HCT116 (cell line): ENCODE measurements around the gene SYNDIG1. TPM values are rescaled to one million over a fixed set of nuclear protein-coding genes. Genes with fewer than 3 reads are reported as not detected.

ENCODE experiments used
- ATAC-seq: fragments of 200-7000 bp; cut with Tn5 transposase; 2 replicates; pipeline ENCODE4 v1.9.1; 2020; ENCODE audit warnings: mild to moderate bottlenecking, moderate library complexity
- BruUV-seq: library from RNA; stranded (reverse); fragments of 400-500 nt; replicated peaks from 2 replicates; lab custom pipeline; 2021; lab: Mats Ljungman, UMichigan
- CTCF ChIA-PET: fragments of 300-600 bp; sonication (Branson Sonifier 250); formaldehyde crosslinking; loops from one replicate; lab custom pipeline; 2021; ENCODE audit warnings: antibody characterized with exemption; lab: Charles Lee
- POLR2A ChIA-PET: fragments of 300-600, 350-600 bp; sonication (Branson Sonifier 250); formaldehyde crosslinking; loops from one replicate; lab custom pipeline; 2021; ENCODE audit warnings: antibody characterized with exemption; lab: Charles Lee
- RAD21 ChIA-PET, 2 experiments: fragments of 300-600 bp; sonication (Branson Sonifier 250); formaldehyde crosslinking; loops; one replicate each; lab custom pipeline; 2023; ENCODE audit warnings: low total read pairs in 2 of 2; ENCODE audit not compliant: uncharacterized antibody in 2 of 2, unreplicated experiment in 2 of 2, low non-redundant PET in 1 of 2; lab: Charles Lee
- DNase-seq: peaks from one replicate; pipeline ENCODE4 v3.0.0-alpha.2; 2010; ENCODE audit warnings: low read depth, low spot score
- H2AFZ ChIP-seq: fragments of 200-600 bp; shearing (Covaris generic), sonication (generic); 2 replicates; pipeline ENCODE4 v1.6.1; 2017; ENCODE audit warnings: low read depth, mixed run types, mixed read lengths, antibody characterized with exemption, low read length; ENCODE audit not compliant: poor library complexity, severe bottlenecking
- H3K27ac ChIP-seq: 2 replicates; pipeline ENCODE4 v1.5.1; 2012; ENCODE audit warnings: low read depth, low read length
- H3K27me3 ChIP-seq: fragments of 200-600 bp; sonication (generic); 2 replicates; pipeline ENCODE4 v1.6.1; 2016; ENCODE audit warnings: mixed run types, low read length, mixed read lengths; ENCODE audit not compliant: insufficient read depth
- H3K36me3 ChIP-seq, 2 experiments: fragments of 200-500 bp in 1 of 2; fragments of 200-600 bp in 1 of 2; sonication (Bioruptor generic) in 1 of 2; sonication (generic) in 1 of 2; 2 replicates each; pipeline versions ENCODE4 v1.5.1 to v1.6.1; 2014 to 2016; ENCODE audit warnings: low read length in 2 of 2, inconsistent platforms in 1 of 2, mixed read lengths in 1 of 2, mixed run types in 1 of 2; ENCODE audit not compliant: insufficient read depth in 2 of 2, control insufficient read depth in 1 of 2
- H3K4me1 ChIP-seq, 2 experiments: fragments of 200-600 bp in 1 of 2; sonication (generic) in 1 of 2; 2 replicates each; pipeline versions ENCODE4 v1.5.1 to v1.6.1; 2012 to 2017; ENCODE audit warnings: low read length in 2 of 2, inconsistent platforms in 1 of 2, mild to moderate bottlenecking in 1 of 2, mixed read lengths in 1 of 2, mixed run types in 1 of 2, moderate library complexity in 1 of 2; ENCODE audit not compliant: insufficient read depth in 2 of 2, control insufficient read depth in 1 of 2
- H3K4me2 ChIP-seq: fragments of 200-600 bp; sonication (generic); 2 replicates; pipeline ENCODE4 v1.6.1; 2017; ENCODE audit warnings: mixed run types, low read length, mixed read lengths
- H3K4me3 ChIP-seq, 2 experiments: fragments of 200-600 bp in 1 of 2; sonication (generic) in 1 of 2; replicated peaks in 1 of 2; 2 replicates each; pipeline ENCODE4 v1.5.1; 2011 to 2016; ENCODE audit warnings: low read length in 2 of 2, control low read depth in 1 of 2, low read depth in 1 of 2, mild to moderate bottlenecking in 1 of 2, mixed read lengths in 1 of 2, mixed run types in 1 of 2
- H3K79me2 ChIP-seq: fragments of 200-600 bp; sonication (generic); 2 replicates; pipeline ENCODE4 v1.6.1; 2017; ENCODE audit warnings: mild to moderate bottlenecking, mixed run types, low read length, moderate library complexity, mixed read lengths; ENCODE audit not compliant: insufficient read depth
- H3K9ac ChIP-seq: fragments of 200-600 bp; sonication (generic); 2 replicates; pipeline ENCODE4 v1.6.1; 2016; ENCODE audit warnings: low read length, mixed read lengths
- H3K9me2 ChIP-seq: fragments of 200-600 bp; sonication (generic), shearing (Covaris generic); 2 replicates; pipeline ENCODE4 v1.6.1; 2017; ENCODE audit warnings: mixed run types, mild to moderate bottlenecking, moderate library complexity; ENCODE audit not compliant: insufficient read depth
- H3K9me3 ChIP-seq, 2 experiments: fragments of 200-500 bp in 1 of 2; fragments of 200-600 bp in 1 of 2; sonication (Bioruptor generic) in 1 of 2; sonication (generic) in 1 of 2; 2 replicates each; pipeline ENCODE4 v1.6.1; 2014 to 2017; ENCODE audit warnings: low read length in 2 of 2, mixed read lengths in 2 of 2, inconsistent platforms in 1 of 2, low read depth in 1 of 2, mild to moderate bottlenecking in 1 of 2, mixed run types in 1 of 2, moderate library complexity in 1 of 2; ENCODE audit not compliant: control insufficient read depth in 1 of 2, insufficient read depth in 1 of 2
- H4K20me1 ChIP-seq: fragments of 200-600 bp; sonication (generic), shearing (Covaris generic); 2 replicates; pipeline ENCODE4 v1.6.1; 2017; ENCODE audit warnings: mixed run types, mild to moderate bottlenecking, moderate library complexity; ENCODE audit not compliant: insufficient read depth
- CBX3 ChIP-seq: IDR thresholded peaks from 2 replicates; pipeline ENCODE4 v1.6.1; 2012; ENCODE audit warnings: low read depth
- CEBPB ChIP-seq: IDR thresholded peaks from 2 replicates; pipeline ENCODE4 v1.6.1; 2012; ENCODE audit warnings: low read depth
- ELF1 ChIP-seq: IDR thresholded peaks from 2 replicates; pipeline ENCODE4 v1.6.1; 2012; ENCODE audit warnings: low read depth, borderline replicate concordance
- EZH2phosphoT487 ChIP-seq: fragments of 200-600 bp; IDR thresholded peaks from 2 replicates; pipeline ENCODE4 v1.6.1; 2018; ENCODE audit warnings: antibody characterized with exemption, borderline replicate concordance
- MAX ChIP-seq: IDR thresholded peaks from 2 replicates; pipeline ENCODE4 v1.6.1; 2012
- POLR2AphosphoS5 ChIP-seq: IDR thresholded peaks from 2 replicates; pipeline ENCODE4 v1.6.1; 2011; ENCODE audit warnings: mild to moderate bottlenecking, low read depth, low read length, moderate library complexity
- TCF7L2 ChIP-seq: IDR thresholded peaks from 2 replicates; pipeline ENCODE4 v1.7.0; 2011; ENCODE audit warnings: borderline replicate concordance, inconsistent platforms; ENCODE audit not compliant: insufficient read depth, insufficient read length; ENCODE audit errors: extremely low read depth
- ZBTB33 ChIP-seq: IDR thresholded peaks from 2 replicates; pipeline ENCODE4 v1.6.1; 2011; ENCODE audit warnings: mild to moderate bottlenecking, low read length, moderate library complexity; ENCODE audit not compliant: insufficient replicate concordance; ENCODE audit errors: extremely low read depth
- ZNF274 ChIP-seq: fragments of 200-500 bp; sonication (Bioruptor generic); IDR thresholded peaks from 2 replicates; pipeline ENCODE4 v1.6.1; 2014; ENCODE audit warnings: mild to moderate bottlenecking, low read depth, low read length, inconsistent platforms
- intact Hi-C: fragments of 100-400 bp; cut with micrococcal nuclease; formaldehyde crosslinking; loops from 2 replicates; pipeline ENCODE4 v1.10.0; 2022
- total RNA-seq: library from RNA; stranded (reverse); gene quantifications from one replicate; pipeline ENCODE4 v1.2.1, GENCODE V29; 2021; ENCODE audit not compliant: unreplicated experiment

The SYNDIG1 gene
- total RNA-seq, 1 experiment from 2014 or later: not detected

- DNase-seq (no peak), ATAC-seq (no peak)
- no peak overlapping the region for H3K4me3 ChIP-seq
- H3K79me2 ChIP-seq: no peaks in the 10 kb centered on the region
- BruUV-seq: no TSS peak
- H3K9me2 ChIP-seq: no peaks in the 10 kb centered on the region
- no peak overlapping the region for H3K9ac ChIP-seq
- ChIA-PET RAD21 (no interaction called here), CTCF (no interaction called here), POLR2A (no interaction called here)
- H3K27me3 ChIP-seq: peaks cover 58% of the 10 kb centered on the region
- H3K4me1 ChIP-seq: no peaks in the 10 kb centered on the region
- H2AFZ ChIP-seq: no peak overlapping the region
- no peak overlapping the region for H3K27ac ChIP-seq
- no peaks in the 10 kb centered on the region for H4K20me1 ChIP-seq
- H3K9me3 ChIP-seq: no peaks in the 10 kb centered on the region
- intact Hi-C loops: no loop called here
- H3K4me2 ChIP-seq: no peak overlapping the region
- no peaks in the 10 kb centered on the region for H3K36me3 ChIP-seq
- TF ChIP-seq TCF7L2 (no peak), MAX (no peak), CBX3 (no peak)
Measured at GRCh38 chr20:24571159-24571558, 101.7 kb downstream of the SYNDIG1 start.

GRCh38 chr20:24572140-24572539 lies 102.7 kb downstream of the SYNDIG1 start:
- CTCF ChIA-PET: no interaction called here
- no peak overlapping the region for H3K4me3 ChIP-seq
- no peaks in the 10 kb centered on the region for H3K36me3 ChIP-seq
- no peak overlapping the region for H3K27ac ChIP-seq
- no peak overlapping the region for H3K4me2 ChIP-seq
- no peak overlapping the region for H3K9ac ChIP-seq
- BruUV-seq: no TSS peak
- no peaks in the 10 kb centered on the region for H3K9me3 ChIP-seq
- no peak for DNase-seq
- H3K79me2 ChIP-seq: no peaks in the 10 kb centered on the region
- RAD21 ChIA-PET: no interaction called here
- intact Hi-C loops: no loop called here
- H3K27me3 ChIP-seq: peaks cover 51% of the 10 kb centered on the region
- ATAC-seq: no peak
- H3K9me2 ChIP-seq: no peaks in the 10 kb centered on the region
- POLR2A ChIA-PET: no interaction called here
- no peak for TF ChIP-seq CBX3
- TF ChIP-seq EZH2phosphoT487: no peak
- TF ChIP-seq POLR2AphosphoS5: no peak
- TF ChIP-seq CEBPB: no peak
- TF ChIP-seq ZNF274: no peak
- TF ChIP-seq TCF7L2: no peak
- no peak for TF ChIP-seq ELF1
- TF ChIP-seq ZBTB33: no peak
- no peaks in the 10 kb centered on the region for H4K20me1 ChIP-seq
- no peak overlapping the region for H2AFZ ChIP-seq
- H3K4me1 ChIP-seq: no peaks in the 10 kb centered on the region
